Heart right ventricle (tissue), 16 donors: ENCODE measurements around the gene NKX1-2. TPM values are rescaled to one million over a fixed set of nuclear protein-coding genes. Genes with fewer than 3 reads are reported as not detected.

Experiments
- ATAC-seq, 8 donors: fragments of 200-7000 bp; cut with Tn5 transposase; one replicate each; pipeline ENCODE4 v1.9.1; 2020; ENCODE audit warnings: mild to moderate bottlenecking in 8 of 8, moderate library complexity in 8 of 8, moderate number of reproducible peaks in 1 of 8
- DNase-seq, 2 donors: peaks; one replicate each; pipeline ENCODE4 v3.0.0-alpha.2; 2020
- H3K27ac ChIP-seq, 10 donors: fragments of 200-600 bp; sonication (generic) in 2 of 10; one replicate each; pipeline versions ENCODE4 v1.5.0 to v1.8.0; 2020 to 2022; ENCODE audit warnings: mild to moderate bottlenecking in 3 of 10
- H3K27me3 ChIP-seq, 7 donors: fragments of 200-600 bp; one replicate each; pipeline ENCODE4 v1.8.0; 2021 to 2022; ENCODE audit warnings: mild to moderate bottlenecking in 2 of 7
- H3K36me3 ChIP-seq, 9 donors: fragments of 200-600 bp; sonication (generic) in 1 of 9; one replicate each; pipeline versions ENCODE4 v1.5.0 to v1.8.0; 2020 to 2022; ENCODE audit warnings: mild to moderate bottlenecking in 2 of 9
- H3K4me1 ChIP-seq, 9 donors: fragments of 200-600 bp; sonication (generic) in 1 of 9; one replicate each; pipeline versions ENCODE4 v1.5.0 to v1.8.0; 2020 to 2022; ENCODE audit warnings: mild to moderate bottlenecking in 4 of 9
- H3K4me3 ChIP-seq, 10 donors: fragments of 200-600 bp; sonication (generic) in 2 of 10; one replicate each; pipeline versions ENCODE4 v1.5.0 to v1.8.0; 2020 to 2022; ENCODE audit warnings: mild to moderate bottlenecking in 7 of 10, moderate library complexity in 2 of 10
- H3K9me3 ChIP-seq, 11 donors: fragments of 200-600 bp in 10 of 11; sonication (generic) in 2 of 11; one replicate each; pipeline versions ENCODE4 v1.5.0 to v1.8.0; 2013 to 2022; ENCODE audit warnings: mild to moderate bottlenecking in 2 of 11, control low read depth in 1 of 11, moderate library complexity in 1 of 11
- CTCF ChIP-seq, 9 donors: fragments of 200-600 bp; sonication (generic) in 2 of 9; IDR thresholded peaks; one replicate each; pipeline versions ENCODE4 v1.5.0 to v1.8.0; 2021 to 2022; ENCODE audit warnings: antibody characterized with exemption in 9 of 9, mild to moderate bottlenecking in 5 of 9, moderate library complexity in 1 of 9
- WGBS, 2 donors: extraction: QIAGEN DNeasy Blood & Tissue Kit; methylation state at CpG; one replicate each; pipeline ENCODE4 v1.1.7; 2013; ENCODE audit warnings: inconsistent platforms in 1 of 2; 5-methylcytosine and 5-hydroxymethylcytosine counted together
- intact Hi-C, 10 donors: fragments of 100-400 bp; cut with DNase I; formaldehyde crosslinking; loops; one replicate each; pipeline versions ENCODE4 v1.11.1 to v1.14.2; 2022
- long read RNA-seq, 3 donors: library from polyadenylated mRNA; unstranded; transcript quantifications; one replicate each; pipeline ENCODE4 v2.0.0, GENCODE V29; 2020 to 2021
- polyA plus RNA-seq, 2 donors: library from polyadenylated mRNA; stranded (reverse); fragments of 200-250 nt; gene quantifications; one replicate each; pipeline ENCODE4 v1.2.3, GENCODE V29; 2013
- total RNA-seq, 10 donors: library from RNA; stranded (reverse); fragmentation: NEBNext Ultra II Directional in 3 of 10; extraction: Animal tissue kit (Norgen Biotek cat#: 25700) in 3 of 10; gene quantifications; one replicate each; pipeline versions ENCODE4 v1.2.1 to v1.2.4, GENCODE V29; 2021 to 2023
- donor health status: Arrhythmogenic right ventricular cardiomyopathy.
- donor health status: ischemic (EF 13 %, LVEDD 7.1; RV severe dilation, severe dysfunction).
- donor health status: healthy with polysubstance abuse.
- donor health status: DM: no; HTN: yes; CAD: no.
- donor health status: DM: no; HTN: no; CAD: no.
- donor health status: ischemic (EF 25% LVEDD 6.9; RV normal size, moderate dysfunction).
- donor health status: ischemic (EF 25% LVEDD 5.7; RV mildly dilated, moderate dysfunction).
- donor health status: healthy.
- donor health status: DM: yes; HTN: yes; CAD: no.
- donor health status: Ischemic cardiomyopathy.
- donor health status: ischemic (EF 35%, LVEDD 5.7; RV mildly dilated, moderate dysfunction).
- donor health status: nonischemic (EF 11% LVEDD 7.7; RV severe dilation, severe dysfunction).
- donor health status: DM: yes; HTN: yes; CAD: no.
- donor health status: PGD.
- donor health status: ischemic (EF 29% LVEDD 5.4; RV normal size, mild dysfunction).
- donor health status: nonischemic (EF 23%, LVEDD 6.1; RV moderate dilation, normal function).

The NKX1-2 gene
- not detected for total RNA-seq
- polyA plus RNA-seq = not detected
- long read RNA-seq, donor 1 = 0 reads
- long read RNA-seq, donor 2 = 0 reads
- long read RNA-seq, donor 3 = 0 reads

DNA sequence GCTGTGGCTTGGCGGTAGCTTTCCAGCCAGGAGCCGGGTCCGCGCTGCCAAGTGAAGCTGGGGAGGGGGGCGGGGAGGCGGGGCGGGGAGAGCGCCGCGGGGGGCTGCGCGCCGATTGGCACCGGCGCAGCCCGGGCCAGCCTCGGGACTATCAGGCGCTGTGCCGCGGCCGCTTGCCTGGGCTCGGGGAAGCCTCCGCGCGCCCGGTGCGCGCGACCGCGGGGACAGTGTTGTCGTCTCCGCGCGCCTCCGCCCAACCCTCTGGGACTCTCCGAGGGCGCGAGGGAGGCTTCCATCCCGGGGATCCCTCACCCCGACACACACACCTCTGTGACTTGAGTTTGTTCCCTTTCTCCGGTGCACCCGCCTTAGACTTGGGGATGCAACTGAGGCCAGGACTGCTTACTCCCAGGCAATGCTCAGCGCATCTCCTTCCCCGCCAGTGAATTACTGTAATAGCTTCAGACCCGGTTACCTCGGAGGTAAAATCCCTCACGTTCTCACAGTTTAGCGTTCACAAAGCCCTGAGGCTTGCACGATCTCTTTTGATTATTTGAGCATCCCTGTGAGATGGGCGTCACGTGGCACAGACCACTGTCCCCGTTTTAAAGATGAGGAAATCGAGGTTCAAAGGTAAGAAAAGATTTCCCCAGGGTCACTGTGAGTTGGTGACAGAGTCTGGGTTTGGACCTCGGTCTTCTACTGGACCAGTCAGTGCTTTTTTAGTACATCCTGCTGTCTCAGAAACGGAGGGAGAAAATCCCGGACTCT lies at the start of gene NKX1-2:
Gene NKX1-2 (minus strand): TSS at position 24 of the 771 bp plus-strand sequence. CDS start 92 bp downstream, outside the sequence.
- Histone ChIP-seq H3K4me1 (peaks cover 0 to 26% (median 18%) of the 10 kb centered on the region in 9 donors), H3K9me3 (no peaks in the 10 kb centered on the region), H3K27me3 (peaks cover 22 to 100% (median 99%) of the 10 kb centered on the region in 7 donors), H3K4me3 (peak within 1 kb of the TSS in 7 of 10 donors; percentile 9 to 36 (median 17)), H3K36me3 (no peaks in the 10 kb centered on the region), H3K27ac (no peak within 1 kb of the TSS)
- intact Hi-C loops = no loop called here
- 1% methylated on average over 51 to 56 of the region's 57 CpGs for WGBS, 2 donors
- DNase-seq (no peak), ATAC-seq (peak in 2 of 8 donors; percentile 33 to 38)
- TF ChIP-seq CTCF (IDR thresholded peaks at IDR 0.05) = no peak

GRCh38 chr10:124498056-124498455 lies 48.2 kb upstream of the NKX1-2 start:
- H3K4me1 ChIP-seq = peaks cover 0 to 5% (median 0%) of the 10 kb centered on the region in 9 donors
- no peak for ATAC-seq
- TF ChIP-seq CTCF (IDR thresholded peaks at IDR 0.05) = no peak
- H3K4me3 ChIP-seq = no peak overlapping the region
- H3K36me3 ChIP-seq = peaks cover 0 to 9% (median 0%) of the 10 kb centered on the region in 9 donors
- H3K9me3 ChIP-seq = peaks cover 0 to 10% (median 5%) of the 10 kb centered on the region in 11 donors
- DNase-seq = no peak
- intact Hi-C loops = no loop called here
- no peaks in the 10 kb centered on the region for H3K27me3 ChIP-seq
- 92 to 93% methylated on average over 8 of the region's 8 CpGs for WGBS, 2 donors
- H3K27ac ChIP-seq = no peak overlapping the region

DNA sequence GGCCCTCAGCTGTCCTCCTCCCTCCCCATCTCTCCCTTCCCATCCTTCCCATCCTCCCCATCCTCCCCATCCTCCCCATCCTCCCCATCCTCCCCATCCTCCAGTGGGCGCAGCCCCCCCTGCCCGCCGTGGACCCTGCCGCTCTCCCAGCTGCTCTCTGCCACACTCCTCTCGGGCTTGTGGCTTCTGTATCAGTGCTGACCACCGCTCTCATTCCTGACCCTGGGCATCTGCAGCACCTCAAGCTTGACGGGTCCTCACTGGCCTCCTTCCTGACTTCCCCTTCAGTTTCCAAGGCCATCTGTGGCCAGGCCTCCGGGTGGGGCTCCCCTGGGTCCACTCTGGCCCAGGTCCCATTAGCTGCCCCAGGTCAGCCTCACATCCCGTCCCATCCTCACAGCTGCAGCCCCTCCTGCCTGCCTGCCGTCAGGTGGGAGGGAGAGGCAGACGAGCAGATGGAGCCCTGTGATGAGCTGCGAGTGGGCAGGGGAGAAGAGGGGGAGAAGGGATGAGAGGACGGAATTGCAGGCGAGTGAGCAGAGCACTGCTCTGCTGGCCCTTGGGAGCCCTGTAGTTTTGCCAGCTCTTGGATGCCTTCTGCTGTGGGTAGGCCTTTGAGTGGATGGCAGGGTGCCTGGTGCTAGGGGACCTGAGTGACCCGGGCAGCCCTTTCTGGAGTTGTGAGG lies 47.5 kb upstream of the NKX1-2 start:
- H3K4me3 ChIP-seq = no peak overlapping the region
- H3K36me3 ChIP-seq = peaks cover 0 to 9% (median 0%) of the 10 kb centered on the region in 9 donors
- WGBS, 2 donors = 59 to 65% methylated on average over 15 of the region's 15 CpGs
- no peak overlapping the region for H3K27ac ChIP-seq
- TF ChIP-seq CTCF (IDR thresholded peaks at IDR 0.05) = no peak
- intact Hi-C loops = no loop called here
- ATAC-seq (peak; percentile 53 to 92 (median 84)), DNase-seq (peak; percentile 51 to 62)
- H3K9me3 ChIP-seq = peaks cover 0 to 10% (median 5%) of the 10 kb centered on the region in 11 donors
- H3K4me1 ChIP-seq = peaks cover 0 to 5% (median 0%) of the 10 kb centered on the region in 9 donors
- H3K27me3 ChIP-seq = no peaks in the 10 kb centered on the region

DNA sequence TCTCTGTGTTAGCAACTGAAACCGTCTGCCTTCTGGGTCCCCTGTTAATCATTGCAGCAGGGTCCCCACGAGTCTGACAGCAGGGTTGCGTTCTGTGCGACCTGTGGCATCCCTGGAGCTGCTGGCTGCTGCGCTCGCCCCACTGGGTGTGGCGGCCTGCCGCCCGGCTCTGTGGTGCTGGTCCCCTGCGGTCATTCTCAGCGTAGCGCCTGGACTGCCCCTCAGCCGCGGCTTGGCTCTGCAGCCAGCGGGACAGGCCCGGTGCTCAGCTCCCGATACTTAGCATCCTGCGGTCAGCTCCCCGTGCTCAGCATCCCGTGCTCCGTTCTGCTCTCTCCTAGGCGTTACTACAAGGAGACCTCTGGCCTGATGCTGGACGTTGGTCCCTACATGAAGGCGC lies 46.8 kb upstream of the NKX1-2 start:
- Histone ChIP-seq H3K36me3 (peaks cover 0 to 9% (median 0%) of the 10 kb centered on the region in 9 donors), H3K27me3 (no peaks in the 10 kb centered on the region), H3K4me3 (no peak overlapping the region), H3K4me1 (peaks cover 0 to 5% (median 0%) of the 10 kb centered on the region in 9 donors), H3K27ac (no peak overlapping the region), H3K9me3 (peaks cover 0 to 10% (median 5%) of the 10 kb centered on the region in 11 donors)
- TF ChIP-seq CTCF (IDR thresholded peaks at IDR 0.05) = no peak
- 93 to 94% methylated on average over 24 of the region's 24 CpGs for WGBS, 2 donors
- intact Hi-C loops = no loop called here
- no peak for DNase-seq
- ATAC-seq = peak in 1 of 8 donors; percentile 48
